Measurements from ENCODE around the gene NECTIN4.
A peak's percentile ranks its signal among the peaks of the same experiment; 100 is the strongest.
"Not testable (repeated sequence)": the region's sequence is repeated elsewhere in the genome, so short reads cannot be mapped to it uniquely, and the experiment has no call there.

Gene NECTIN4

GRCh38 chr1:161089251-161089924 is at the start of gene NECTIN4:
NECTIN4 (minus strand) TSS chr1:161089558; CDS start chr1:161089296, 262 bp downstream.
- DNase-seq, result no peak

- DNase-seq, result no peak
These were observed 49.1 kb upstream of the NECTIN4 start for GRCh38 chr1:161138431-161138830.

GRCh38 chr1:161137881-161138280 is 48.5 kb upstream of the NECTIN4 start:
- DNase-seq, result no peak

GRCh38 chr1:161133220-161133740 is 43.9 kb upstream of the NECTIN4 start:
- DNase-seq, result no peak

- DNase-seq, result peak; percentile 88 to 94
These were observed 43.3 kb upstream of the NECTIN4 start, which contains the start of gene DEDD for GRCh38 chr1:161132410-161133219. DEDD (minus strand) TSS chr1:161132667; CDS start chr1:161124462, 8,205 bp downstream.

- DNase-seq, result no peak
These were observed 42.4 kb upstream of the NECTIN4 start for GRCh38 chr1:161131523-161132409.

- no peak for DNase-seq
These were observed 40.9 kb upstream of the NECTIN4 start for GRCh38 chr1:161130266-161130665.

GRCh38 chr1:161128591-161129420 is 39.4 kb upstream of the NECTIN4 start:
- no peak for DNase-seq

GRCh38 chr1:161127649-161128048 is 38.3 kb upstream of the NECTIN4 start:
- no peak for DNase-seq

- no peak for DNase-seq
These were observed 33.6 kb upstream of the NECTIN4 start for GRCh38 chr1:161122967-161123366.

- DNase-seq, result no peak
These were observed 32.5 kb upstream of the NECTIN4 start for GRCh38 chr1:161121834-161122233.

- no peak for DNase-seq
These were observed 31.8 kb upstream of the NECTIN4 start for GRCh38 chr1:161121042-161121650.

GRCh38 chr1:161119092-161119903 is 29.9 kb upstream of the NECTIN4 start:
- DNase-seq, result peak; percentile 52 to 79

GRCh38 chr1:161117759-161118581 is 28.6 kb upstream of the NECTIN4 start, which contains the start of the genes NIT1 and PFDN2:
NIT1 (plus strand) TSS chr1:161118105; CDS start chr1:161118177, 72 bp downstream.
PFDN2 (minus strand) TSS chr1:161118037; CDS start chr1:161118026, 11 bp downstream.
- DNase-seq, result peak; percentile 84 to 85

GRCh38 chr1:161115961-161116360 is 26.6 kb upstream of the NECTIN4 start:
- DNase-seq, result not testable (repeated sequence)

- peak in 1 of 2 experiments; percentile 53 for DNase-seq
These were observed 25.9 kb upstream of the NECTIN4 start for GRCh38 chr1:161115132-161115711.

GRCh38 chr1:161114556-161114955 is 25.2 kb upstream of the NECTIN4 start:
- DNase-seq, result no peak

- DNase-seq, result no peak
These were observed 24.6 kb upstream of the NECTIN4 start for GRCh38 chr1:161113915-161114314.

- no peak for DNase-seq
These were observed 22.2 kb upstream of the NECTIN4 start for GRCh38 chr1:161111527-161111926.
